Cardiac muscle cell (in vitro differentiated cells and primary cell): Measurements from ENCODE around the gene KLRF1. TPM values are rescaled to one million over a fixed set of nuclear protein-coding genes. Genes with fewer than 3 reads are reported as not detected.
A peak's percentile ranks its signal among the peaks of the same experiment; 100 is the strongest.
"Not testable (repeated sequence)": the region's sequence is repeated elsewhere in the genome, so short reads cannot be mapped to it uniquely, and the experiment has no call there.

ENCODE experiments used
- DNase-seq, 2 donors: peaks; one replicate each; pipeline versions ENCODE4 v3.0.0 to v3.0.0-alpha.2; 2010 to 2017; ENCODE audit warnings: low read depth in 1 of 2, low spot score in 1 of 2
- H3K27ac ChIP-seq: fragments of 200-600 bp; sonication (generic); 2 replicates; pipeline ENCODE4 v1.5.1; 2016
- H3K27me3 ChIP-seq: fragments of 200-600 bp; sonication (generic); 2 replicates; pipeline ENCODE4 v1.6.0; 2016; ENCODE audit warnings: control low read depth
- H3K36me3 ChIP-seq: fragments of 200-600 bp; sonication (generic); 2 replicates; pipeline ENCODE4 v1.5.1; 2016; ENCODE audit warnings: control low read depth
- H3K4me1 ChIP-seq: fragments of 200-600 bp; sonication (generic); 2 replicates; pipeline ENCODE4 v1.8.1; 2017; ENCODE audit warnings: low read depth, mild to moderate bottlenecking, mixed run types
- H3K4me3 ChIP-seq: fragments of 200-600 bp; sonication (generic); 2 replicates; pipeline ENCODE4 v1.5.1; 2016; ENCODE audit warnings: mild to moderate bottlenecking
- H3K9me3 ChIP-seq: fragments of 200-600 bp; sonication (generic); 2 replicates; pipeline ENCODE4 v1.5.1; 2017; ENCODE audit warnings: low read depth, mild to moderate bottlenecking, control low read depth
- polyA plus RNA-seq: library from polyadenylated mRNA; unstranded; fragments of >200 nt; fragmentation: Nextera tagmentation; extraction: Ambion mirVana; gene quantifications from 2 replicates; pipeline ENCODE4 v1.2.1, GENCODE V29; 2016
- total RNA-seq: library from RNA; depleted of rRNA; stranded (reverse); fragments of >200 nt; gene quantifications from 2 replicates; pipeline ENCODE4 v1.2.3, GENCODE V29; 2016
- TF ChIP-seq, protein P1 (sequence below): IDR thresholded peaks from 2 replicates; pipeline ENCODE4 v1.5.1; 2012; ENCODE audit warnings: low read depth, mild to moderate bottlenecking, low read length

KLRF1 gene
- total and polyA plus RNA-seq, 2 experiments from 2014 or later, result not detected

DNA sequence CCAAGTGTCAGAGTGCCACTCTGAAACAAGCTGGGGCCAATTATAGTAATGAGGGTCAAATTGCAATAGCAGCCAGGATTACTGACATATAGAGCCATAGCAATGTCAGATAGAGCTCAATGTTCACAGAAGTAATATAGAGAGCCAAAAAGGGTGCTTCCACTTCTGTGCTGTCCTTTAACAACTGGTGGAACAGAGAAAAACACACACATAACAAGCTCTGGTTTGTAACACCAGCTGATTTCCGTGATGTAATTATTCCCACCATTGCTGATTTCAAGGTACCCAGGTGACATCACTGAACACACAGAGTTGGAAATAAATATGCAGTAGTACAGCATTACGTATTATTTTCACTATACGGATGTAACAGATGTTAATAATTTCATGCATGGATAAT is 44.9 kb downstream of the KLRF1 start:
- H3K4me1 ChIP-seq, result peaks cover 4% of the 10 kb centered on the region
- no peak overlapping the region for H3K27ac ChIP-seq
- H3K27me3 ChIP-seq, result no peaks in the 10 kb centered on the region
- no peak overlapping the region for H3K4me3 ChIP-seq
- TF ChIP-seq, protein P1, sequence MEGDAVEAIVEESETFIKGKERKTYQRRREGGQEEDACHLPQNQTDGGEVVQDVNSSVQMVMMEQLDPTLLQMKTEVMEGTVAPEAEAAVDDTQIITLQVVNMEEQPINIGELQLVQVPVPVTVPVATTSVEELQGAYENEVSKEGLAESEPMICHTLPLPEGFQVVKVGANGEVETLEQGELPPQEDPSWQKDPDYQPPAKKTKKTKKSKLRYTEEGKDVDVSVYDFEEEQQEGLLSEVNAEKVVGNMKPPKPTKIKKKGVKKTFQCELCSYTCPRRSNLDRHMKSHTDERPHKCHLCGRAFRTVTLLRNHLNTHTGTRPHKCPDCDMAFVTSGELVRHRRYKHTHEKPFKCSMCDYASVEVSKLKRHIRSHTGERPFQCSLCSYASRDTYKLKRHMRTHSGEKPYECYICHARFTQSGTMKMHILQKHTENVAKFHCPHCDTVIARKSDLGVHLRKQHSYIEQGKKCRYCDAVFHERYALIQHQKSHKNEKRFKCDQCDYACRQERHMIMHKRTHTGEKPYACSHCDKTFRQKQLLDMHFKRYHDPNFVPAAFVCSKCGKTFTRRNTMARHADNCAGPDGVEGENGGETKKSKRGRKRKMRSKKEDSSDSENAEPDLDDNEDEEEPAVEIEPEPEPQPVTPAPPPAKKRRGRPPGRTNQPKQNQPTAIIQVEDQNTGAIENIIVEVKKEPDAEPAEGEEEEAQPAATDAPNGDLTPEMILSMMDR, result no peak
- no peak for DNase-seq
- H3K36me3 ChIP-seq, result no peaks in the 10 kb centered on the region
- no peaks in the 10 kb centered on the region for H3K9me3 ChIP-seq

DNA sequence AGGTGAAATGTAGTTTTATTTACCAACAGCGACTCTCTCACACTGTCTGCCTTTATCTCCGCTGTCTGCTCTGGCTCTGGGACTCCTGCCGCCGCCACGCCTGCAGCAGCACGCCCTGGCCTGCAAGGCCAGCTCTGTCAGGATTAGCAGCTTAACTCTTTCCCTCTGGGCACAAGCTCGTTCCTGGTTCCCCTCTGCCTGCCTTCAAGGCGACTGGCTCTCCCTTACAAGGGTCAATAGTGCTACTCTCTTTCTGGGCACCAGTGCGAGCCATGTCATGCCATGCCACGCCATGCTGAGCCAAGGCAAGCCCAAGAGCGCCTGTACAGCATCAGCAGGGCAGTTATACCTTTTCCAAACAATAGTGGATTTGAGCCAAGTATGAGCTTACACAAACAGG is 45.5 kb downstream of the KLRF1 start:
- Histone ChIP-seq H3K9me3 (no peaks in the 10 kb centered on the region), H3K4me1 (peaks cover 4% of the 10 kb centered on the region), H3K27ac (no peak overlapping the region), H3K27me3 (no peaks in the 10 kb centered on the region), H3K4me3 (no peak overlapping the region), H3K36me3 (no peaks in the 10 kb centered on the region)
- TF ChIP-seq, protein P1, result no peak
- peak in 1 of 2 donors; percentile 31 for DNase-seq

DNA sequence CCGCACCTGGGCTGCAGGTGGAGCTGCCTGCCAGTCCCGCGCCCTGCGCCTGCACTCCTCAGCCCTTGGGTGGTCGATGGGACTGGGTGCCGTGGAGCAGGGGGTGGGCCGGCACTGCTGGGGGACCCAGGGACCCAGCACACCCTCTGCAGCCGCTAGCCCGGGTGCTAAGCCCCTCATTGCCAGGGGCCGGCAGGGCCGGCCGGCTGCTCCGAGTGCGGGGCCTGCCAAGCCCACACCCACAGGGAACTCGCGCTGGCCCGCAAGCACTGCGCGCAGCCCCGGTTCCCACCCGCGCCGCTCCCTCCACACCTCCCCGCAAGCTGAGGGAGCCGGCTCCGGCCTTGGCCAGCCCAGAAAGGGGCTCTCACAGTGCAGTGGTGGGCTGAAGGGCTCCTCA is 48.8 kb downstream of the KLRF1 start:
- H3K36me3 ChIP-seq, H3K27ac ChIP-seq, H3K4me3 ChIP-seq, H3K4me1 ChIP-seq, DNase-seq, H3K27me3 ChIP-seq, H3K9me3 ChIP-seq: not testable (repeated sequence)

DNA sequence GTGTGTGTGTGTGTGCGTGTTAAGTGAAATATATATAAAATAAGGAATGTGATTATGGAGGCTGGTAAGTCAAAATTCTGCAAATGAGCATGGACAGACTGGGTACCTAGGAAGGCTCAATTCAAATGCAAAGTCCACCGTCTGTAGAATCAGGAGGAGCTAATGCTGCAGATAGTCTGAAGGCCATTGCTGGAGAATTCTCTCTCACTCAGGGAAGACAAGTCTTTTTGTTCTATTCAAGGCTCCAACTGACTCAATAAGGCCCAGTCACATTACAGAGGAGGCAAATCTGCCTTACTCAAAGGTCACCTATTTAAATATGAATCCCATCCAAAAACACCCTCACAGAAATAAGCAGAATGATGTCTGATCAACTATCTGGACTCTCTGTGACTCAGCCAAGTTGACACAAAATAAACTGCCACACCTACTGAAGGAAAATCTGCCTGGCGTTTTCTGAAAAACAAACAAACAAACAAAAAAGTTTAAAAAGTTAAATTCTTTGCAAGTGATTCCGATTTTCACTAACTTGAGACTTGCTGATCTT is 53.3 kb downstream of the KLRF1 start:
- H3K27me3 ChIP-seq, result no peaks in the 10 kb centered on the region
- H3K36me3 ChIP-seq, result no peaks in the 10 kb centered on the region
- H3K9me3 ChIP-seq, result no peaks in the 10 kb centered on the region
- no peak overlapping the region for H3K27ac ChIP-seq
- no peaks in the 10 kb centered on the region for H3K4me1 ChIP-seq
- TF ChIP-seq, protein P1, result no peak
- no peak overlapping the region for H3K4me3 ChIP-seq
- DNase-seq, result no peak

DNA sequence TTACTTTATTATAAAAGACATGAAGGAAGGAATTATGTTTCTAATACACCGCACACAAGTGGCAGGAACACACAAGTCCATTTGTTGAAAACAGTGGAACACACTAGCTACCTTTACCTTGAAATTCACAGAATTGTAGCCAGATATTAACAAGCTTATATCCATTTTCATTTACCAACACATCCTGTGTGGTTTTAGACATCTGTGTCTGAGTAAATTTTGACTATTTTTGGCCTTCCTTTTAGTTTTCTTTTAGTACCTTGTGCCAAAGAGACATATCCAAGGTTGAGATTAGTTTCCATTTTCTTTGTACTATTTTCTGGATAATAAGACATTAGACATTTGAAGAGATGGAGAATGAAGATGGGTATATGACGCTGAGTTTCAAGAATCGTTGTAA is 54.0 kb downstream of the KLRF1 start, which contains the start of gene KLRF2:
Gene KLRF2, plus strand, starts transcription at position 244 of the 400 bp plus-strand sequence. Its CDS starts 107 bp downstream, at position 351.
- no peaks in the 10 kb centered on the region for H3K27me3 ChIP-seq
- no peak within 1 kb of the TSS for H3K4me3 ChIP-seq
- no peaks in the 10 kb centered on the region for H3K4me1 ChIP-seq
- H3K27ac ChIP-seq, result no peak within 1 kb of the TSS
- DNase-seq, result no peak
- no peaks in the 10 kb centered on the region for H3K36me3 ChIP-seq
- no peaks in the 10 kb centered on the region for H3K9me3 ChIP-seq
- TF ChIP-seq, protein P1, result no peak

DNA sequence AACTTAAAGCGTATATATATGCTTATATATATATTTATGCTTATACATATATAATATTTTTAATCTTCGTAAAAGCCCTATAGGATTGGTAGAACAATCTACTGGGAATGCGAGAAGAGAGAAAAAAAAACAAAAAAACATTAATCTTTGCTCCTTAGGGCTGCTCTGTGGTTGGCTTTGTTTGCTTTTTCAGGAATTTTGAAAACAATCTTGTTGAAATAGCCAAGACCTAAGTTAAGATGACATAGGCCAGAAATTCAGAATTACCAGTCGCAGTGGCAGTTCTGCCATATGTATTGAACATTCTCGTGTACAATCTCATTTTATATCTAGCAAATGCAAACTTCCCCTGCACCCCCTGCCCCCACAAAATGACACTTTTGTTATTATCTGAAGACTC is 54.7 kb downstream of the KLRF1 start:
- Histone ChIP-seq H3K4me3 (no peak overlapping the region), H3K27ac (no peak overlapping the region), H3K4me1 (no peaks in the 10 kb centered on the region), H3K9me3 (no peaks in the 10 kb centered on the region), H3K36me3 (no peaks in the 10 kb centered on the region), H3K27me3 (no peaks in the 10 kb centered on the region)
- DNase-seq, result no peak
- TF ChIP-seq, protein P1, result no peak
